ENCODE results near the gene CES4A.

DNA sequence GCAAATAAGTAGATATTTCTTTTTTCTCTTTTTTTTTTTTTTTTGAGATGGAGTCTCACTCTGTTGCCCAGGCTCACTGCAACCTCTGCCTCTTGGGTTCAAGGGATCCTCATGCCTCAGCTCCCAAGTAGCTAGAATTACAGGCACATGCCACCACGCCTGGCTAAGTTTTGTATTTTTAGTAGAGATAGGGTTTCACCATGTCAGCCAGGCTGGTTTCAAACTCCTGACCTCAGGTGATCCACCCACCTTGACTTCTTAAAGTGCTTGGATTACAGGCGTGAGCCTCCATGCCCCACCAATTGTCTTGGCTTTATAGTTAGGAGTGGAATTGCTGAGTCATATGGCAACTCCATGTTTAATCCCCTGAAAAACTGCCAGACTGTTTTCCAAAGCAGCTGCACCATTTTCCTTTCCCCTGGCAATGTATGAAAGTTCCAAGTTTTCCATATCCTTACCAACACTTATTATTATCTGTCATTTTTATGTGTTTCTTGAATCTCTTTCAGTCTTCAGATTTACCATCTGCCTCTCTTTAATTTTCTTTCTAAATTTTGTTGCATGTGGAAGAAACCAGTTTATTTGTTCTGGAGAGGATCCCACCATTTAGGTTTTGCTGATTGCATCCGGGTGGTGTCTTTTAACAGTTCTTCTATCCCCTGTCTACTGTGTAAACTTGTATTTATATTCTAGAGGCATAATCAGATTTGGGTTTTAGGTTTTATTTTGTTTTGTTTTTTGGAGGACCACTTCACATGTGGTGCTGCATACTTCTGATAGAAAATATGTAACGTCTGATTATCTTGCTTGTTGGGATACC lies 37.2 kb upstream of the CES4A start:
- TF ChIP-seq TAF1 (IDR thresholded peaks at IDR 0.05; ENCODE audit: borderline replicate concordance, low read depth, low read length) (no peak), POLR2AphosphoS5 (IDR thresholded peaks at IDR 0.05; ENCODE audit: low read depth, low read length) (no peak), POLR2A (IDR thresholded peaks at IDR 0.05; ENCODE audit: low read depth, low read length) (no peak)

All from GM12892 (cell line).